Esophagus muscularis mucosa (tissue), 4 donors: ENCODE measurements around the gene DPPA2. TPM values are rescaled to one million over a fixed set of nuclear protein-coding genes. Genes with fewer than 3 reads are reported as not detected.

Experiments used
- DNase-seq: peaks from one replicate; pipeline ENCODE4 v3.0.0-alpha.2; 2017; ENCODE audit errors: extremely low spot score
- H3K27ac ChIP-seq, 4 donors: fragments of 200-600 bp; sonication (generic); replicated peaks in 1 of 4; 1 replicate in 3 of 4; 2 replicates in 1 of 4; pipeline ENCODE4 v1.5.1; 2016 to 2019; ENCODE audit warnings: mild to moderate bottlenecking in 1 of 4
- H3K27me3 ChIP-seq, 4 donors: fragments of 200-600 bp; sonication (generic); one replicate each; pipeline versions ENCODE4 v1.5.1 to v1.6.0; 2016 to 2019
- H3K36me3 ChIP-seq, 4 donors: fragments of 200-600 bp; sonication (generic); one replicate each; pipeline ENCODE4 v1.5.1; 2016 to 2019
- H3K4me1 ChIP-seq, 4 donors: fragments of 200-600 bp; sonication (generic); one replicate each; pipeline ENCODE4 v1.5.1; 2016 to 2019
- H3K4me3 ChIP-seq, 4 donors: fragments of 200-600 bp; sonication (generic); 1 replicate in 2 of 4; 2 replicates in 2 of 4; pipeline ENCODE4 v1.5.1; 2016 to 2019; ENCODE audit warnings: mild to moderate bottlenecking in 4 of 4, moderate library complexity in 1 of 4
- H3K9me3 ChIP-seq, 4 donors: fragments of 200-600 bp; sonication (generic); 1 replicate in 3 of 4; 2 replicates in 1 of 4; pipeline ENCODE4 v1.5.1; 2016 to 2019
- EP300 ChIP-seq: sonication (generic); formaldehyde crosslinking; IDR thresholded peaks from one replicate; pipeline ENCODE4 v1.6.1; 2017; ENCODE audit warnings: antibody characterized with exemption
- POLR2A ChIP-seq: fragments of 450-650 bp; IDR thresholded peaks from one replicate; pipeline ENCODE4 v1.6.1; 2017; ENCODE audit warnings: antibody characterized with exemption, moderate library complexity, mild to moderate bottlenecking, low read depth
- POLR2AphosphoS5 ChIP-seq, 2 donors: sonication (generic); formaldehyde crosslinking; IDR thresholded peaks; one replicate each; pipeline ENCODE4 v1.6.1; 2017; ENCODE audit warnings: antibody characterized with exemption in 2 of 2
- WGBS: methylation state at CpG from one replicate; pipeline ENCODE4 v1.1.5; 2018; 5-methylcytosine and 5-hydroxymethylcytosine counted together
- intact Hi-C: fragments of 100-400 bp; cut with DNase I; formaldehyde crosslinking; loops from one replicate; pipeline ENCODE4 v1.15.1; 2023
- small RNA-seq, 3 donors: library from RNA; depleted of rRNA; stranded (forward); fragments of <200 nt; gene quantifications; one replicate each; pipeline ENCODE3, GENCODE V24; 2016
- total RNA-seq, 4 donors: library from RNA; depleted of rRNA; stranded (reverse); fragments of >200 nt; gene quantifications; one replicate each; pipeline versions ENCODE4 v1.1.0 to v1.2.1, GENCODE V29; 2016
- TF ChIP-seq, protein P1 (sequence below), 3 experiments: fragments of 200-600 bp in 2 of 3; fragments of 450-650 bp in 1 of 3; sonication (generic) in 2 of 3; IDR thresholded peaks; one replicate each; pipeline ENCODE4 v1.5.1; 2017 to 2019; ENCODE audit warnings: antibody characterized with exemption in 3 of 3, mild to moderate bottlenecking in 2 of 3, moderate library complexity in 1 of 3

DPPA2 gene
- total RNA-seq, 4 donors from 2014 or later, result not detected

DNA sequence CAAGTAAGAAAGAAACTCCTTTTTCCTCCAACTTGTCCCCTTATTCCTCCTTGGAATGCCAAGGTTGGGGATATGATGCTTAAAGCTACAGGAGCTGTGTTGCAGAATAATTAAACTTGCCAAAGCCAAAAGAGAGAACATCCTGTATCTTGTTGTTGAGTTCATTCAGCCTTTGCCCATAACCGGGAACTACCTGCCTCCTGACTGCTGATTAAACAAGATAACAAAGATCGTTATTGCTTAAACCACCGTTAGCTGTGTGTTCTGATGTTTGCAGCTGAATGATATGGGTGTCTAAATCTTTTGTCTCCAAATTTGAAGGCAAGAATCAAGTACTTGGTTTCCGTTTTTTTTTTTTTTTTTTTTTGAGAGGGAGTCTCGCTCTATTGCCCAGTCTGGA is 61.5 kb downstream of the DPPA2 start:
- H3K4me3 ChIP-seq, result no peak overlapping the region

DNA sequence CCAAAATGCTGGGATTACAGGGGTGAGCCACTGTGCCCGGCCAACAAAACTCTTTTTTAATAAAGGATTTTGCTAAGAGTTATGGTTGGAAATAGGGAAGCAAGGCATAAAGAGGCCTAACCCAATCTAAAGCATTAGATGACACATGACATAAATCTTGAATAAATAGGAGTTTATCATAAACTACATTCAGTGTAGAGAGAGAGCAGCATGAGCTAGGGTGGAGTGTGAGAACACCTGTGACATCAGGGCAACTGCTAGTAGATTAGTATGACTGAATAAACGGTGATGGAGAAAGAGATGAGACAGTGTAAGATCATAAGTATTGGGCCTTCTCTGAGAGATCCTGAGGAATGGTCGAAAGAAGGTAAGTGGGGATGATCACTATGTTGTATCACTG is 63.7 kb downstream of the DPPA2 start:
- Histone ChIP-seq H3K4me1 (peaks cover 0 to 14% (median 2%) of the 10 kb centered on the region in 4 donors), H3K9me3 (no peaks in the 10 kb centered on the region), H3K27me3 (no peaks in the 10 kb centered on the region), H3K36me3 (no peaks in the 10 kb centered on the region), H3K27ac (no peak overlapping the region), H3K4me3 (no peak overlapping the region)
- TF ChIP-seq POLR2A (no peak), POLR2AphosphoS5 (IDR thresholded peaks at IDR 0.05) (no peak), EP300 (no peak)
- TF ChIP-seq, protein P1, sequence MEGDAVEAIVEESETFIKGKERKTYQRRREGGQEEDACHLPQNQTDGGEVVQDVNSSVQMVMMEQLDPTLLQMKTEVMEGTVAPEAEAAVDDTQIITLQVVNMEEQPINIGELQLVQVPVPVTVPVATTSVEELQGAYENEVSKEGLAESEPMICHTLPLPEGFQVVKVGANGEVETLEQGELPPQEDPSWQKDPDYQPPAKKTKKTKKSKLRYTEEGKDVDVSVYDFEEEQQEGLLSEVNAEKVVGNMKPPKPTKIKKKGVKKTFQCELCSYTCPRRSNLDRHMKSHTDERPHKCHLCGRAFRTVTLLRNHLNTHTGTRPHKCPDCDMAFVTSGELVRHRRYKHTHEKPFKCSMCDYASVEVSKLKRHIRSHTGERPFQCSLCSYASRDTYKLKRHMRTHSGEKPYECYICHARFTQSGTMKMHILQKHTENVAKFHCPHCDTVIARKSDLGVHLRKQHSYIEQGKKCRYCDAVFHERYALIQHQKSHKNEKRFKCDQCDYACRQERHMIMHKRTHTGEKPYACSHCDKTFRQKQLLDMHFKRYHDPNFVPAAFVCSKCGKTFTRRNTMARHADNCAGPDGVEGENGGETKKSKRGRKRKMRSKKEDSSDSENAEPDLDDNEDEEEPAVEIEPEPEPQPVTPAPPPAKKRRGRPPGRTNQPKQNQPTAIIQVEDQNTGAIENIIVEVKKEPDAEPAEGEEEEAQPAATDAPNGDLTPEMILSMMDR (IDR thresholded peaks at IDR 0.05), result no peak
- DNase-seq, result no peak
- 84% methylated on average over 3 of the region's 3 CpGs for whole genome bisulfite sequencing
- intact Hi-C loops, result no loop called here

More for the DNA sequence above, 61.5 kb downstream of the DPPA2 start:
- intact Hi-C loops, result no loop called here
- TF ChIP-seq EP300 (no peak), POLR2AphosphoS5 (IDR thresholded peaks at IDR 0.05) (no peak), POLR2A (no peak)
- TF ChIP-seq, protein P1 (IDR thresholded peaks at IDR 0.05), result no peak
- WGBS, result 82% methylated on average over 4 of the region's 5 CpGs
- peaks cover 0 to 14% (median 2%) of the 10 kb centered on the region in 4 donors for H3K4me1 ChIP-seq
- H3K27me3 ChIP-seq, result no peaks in the 10 kb centered on the region
- H3K27ac ChIP-seq, result no peak overlapping the region
- DNase-seq, result no peak
- no peaks in the 10 kb centered on the region for H3K9me3 ChIP-seq
- H3K36me3 ChIP-seq, result no peaks in the 10 kb centered on the region

Small RNAs within 50 kb of the gene (small RNA-seq; reads per million reads assigned to genes)
- 0 reads per million in 3 donors for gene AC124945.1
- 0 reads per million in 3 donors for gene RF00017

Other genes with a start within 250 kb of the DPPA2 start
- not detected for gene MORC1, start 198.4 kb downstream of the DPPA2 start, total RNA-seq
- not detected for gene C3orf85, start 179.8 kb downstream of the DPPA2 start, total RNA-seq
- gene DPPA4, start 21.0 kb upstream of the DPPA2 start, total RNA-seq, result not detected